Neural cell (in vitro differentiated cells): ENCODE results near the gene VPS13D.

ENCODE experiments used
- EZH2 ChIP-seq: fragments of 200-600, 300-800 bp; shearing (Covaris generic), sonication (generic); IDR thresholded peaks from 2 replicates; pipeline ENCODE4 v1.6.1; 2014; ENCODE audit warnings: antibody characterized with exemption, low read length, borderline replicate concordance, mild to moderate bottlenecking; ENCODE audit not compliant: insufficient read depth, poor library complexity, severe bottlenecking
- MXI1 ChIP-seq: fragments of 450-650 bp; conservative IDR thresholded peaks from 2 replicates; pipeline ENCODE4 v1.6.1; 2014; ENCODE audit warnings: antibody characterized with exemption, mild to moderate bottlenecking; ENCODE audit not compliant: poor library complexity, severe bottlenecking
- POLR2AphosphoS5 ChIP-seq: IDR thresholded peaks from 2 replicates; pipeline ENCODE4 v1.6.1; 2012
- TF ChIP-seq, protein P1 (sequence below): fragments of 450-650 bp; IDR thresholded peaks from 2 replicates; pipeline ENCODE4 v1.5.1; 2014; ENCODE audit warnings: antibody characterized with exemption, mild to moderate bottlenecking, moderate library complexity; ENCODE audit not compliant: poor library complexity, severe bottlenecking

- TF ChIP-seq POLR2AphosphoS5 (no peak), MXI1 (no peak), EZH2 (no peak)
- TF ChIP-seq, protein P1, sequence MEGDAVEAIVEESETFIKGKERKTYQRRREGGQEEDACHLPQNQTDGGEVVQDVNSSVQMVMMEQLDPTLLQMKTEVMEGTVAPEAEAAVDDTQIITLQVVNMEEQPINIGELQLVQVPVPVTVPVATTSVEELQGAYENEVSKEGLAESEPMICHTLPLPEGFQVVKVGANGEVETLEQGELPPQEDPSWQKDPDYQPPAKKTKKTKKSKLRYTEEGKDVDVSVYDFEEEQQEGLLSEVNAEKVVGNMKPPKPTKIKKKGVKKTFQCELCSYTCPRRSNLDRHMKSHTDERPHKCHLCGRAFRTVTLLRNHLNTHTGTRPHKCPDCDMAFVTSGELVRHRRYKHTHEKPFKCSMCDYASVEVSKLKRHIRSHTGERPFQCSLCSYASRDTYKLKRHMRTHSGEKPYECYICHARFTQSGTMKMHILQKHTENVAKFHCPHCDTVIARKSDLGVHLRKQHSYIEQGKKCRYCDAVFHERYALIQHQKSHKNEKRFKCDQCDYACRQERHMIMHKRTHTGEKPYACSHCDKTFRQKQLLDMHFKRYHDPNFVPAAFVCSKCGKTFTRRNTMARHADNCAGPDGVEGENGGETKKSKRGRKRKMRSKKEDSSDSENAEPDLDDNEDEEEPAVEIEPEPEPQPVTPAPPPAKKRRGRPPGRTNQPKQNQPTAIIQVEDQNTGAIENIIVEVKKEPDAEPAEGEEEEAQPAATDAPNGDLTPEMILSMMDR, result no peak
Observed at GRCh38 chr1:12409681-12410080, 179.9 kb downstream of the VPS13D start.
